IPS-20b (cell line): ENCODE measurements around the gene ABCD3.
"Not testable (repeated sequence)": the region's sequence is repeated elsewhere in the genome, so short reads cannot be mapped to it uniquely, and the experiment has no call there.

Experiments used
- H3K27ac ChIP-seq: one replicate; pipeline ENCODE4 v1.5.1; 2013; ENCODE audit warnings: low read length
- H3K27me3 ChIP-seq: 2 replicates; pipeline ENCODE4 v1.6.1; 2013; ENCODE audit warnings: mild to moderate bottlenecking, low read length, inconsistent platforms; ENCODE audit not compliant: insufficient read depth
- H3K36me3 ChIP-seq: 2 replicates; pipeline ENCODE4 v1.6.1; 2013; ENCODE audit warnings: low read depth, mild to moderate bottlenecking, inconsistent platforms, low read length, moderate library complexity; ENCODE audit not compliant: insufficient read depth
- H3K4me1 ChIP-seq: 2 replicates; pipeline ENCODE4 v1.6.1; 2013; ENCODE audit warnings: mild to moderate bottlenecking, control low read depth, inconsistent platforms, low read length, moderate library complexity; ENCODE audit not compliant: insufficient read depth
- H3K4me3 ChIP-seq: 2 replicates; pipeline ENCODE4 v1.5.1; 2013; ENCODE audit warnings: mild to moderate bottlenecking, low read length, inconsistent platforms
- H3K9ac ChIP-seq: 2 replicates; pipeline ENCODE4 v1.6.1; 2013; ENCODE audit warnings: low read depth, mild to moderate bottlenecking, inconsistent platforms, low read length, moderate library complexity
- H3K9me3 ChIP-seq: 2 replicates; pipeline ENCODE4 v1.6.1; 2013; ENCODE audit warnings: mild to moderate bottlenecking, low read depth, low read length, inconsistent platforms; ENCODE audit not compliant: insufficient read depth

ABCD3 gene

GRCh38 chr1:94560333-94560732 lies 142.1 kb downstream of the ABCD3 start:
- Histone ChIP-seq H3K36me3 (no peaks in the 10 kb centered on the region), H3K4me1 (no peaks in the 10 kb centered on the region), H3K27ac (no peak overlapping the region), H3K9ac (no peak overlapping the region), H3K4me3 (no peak overlapping the region), H3K9me3 (no peaks in the 10 kb centered on the region; the same call in 1 of the 2 replicates), H3K27me3 (no peaks in the 10 kb centered on the region)

- Histone ChIP-seq H3K4me1 (no peaks in the 10 kb centered on the region), H3K4me3 (no peak overlapping the region; the same call in 1 of the 2 replicates), H3K27me3 (no peaks in the 10 kb centered on the region), H3K9me3 (no peaks in the 10 kb centered on the region; the same call in 1 of the 2 replicates), H3K27ac (no peak overlapping the region), H3K36me3 (no peaks in the 10 kb centered on the region), H3K9ac (no peak overlapping the region)
These were observed 144.5 kb downstream of the ABCD3 start for GRCh38 chr1:94562519-94563260.

DNA sequence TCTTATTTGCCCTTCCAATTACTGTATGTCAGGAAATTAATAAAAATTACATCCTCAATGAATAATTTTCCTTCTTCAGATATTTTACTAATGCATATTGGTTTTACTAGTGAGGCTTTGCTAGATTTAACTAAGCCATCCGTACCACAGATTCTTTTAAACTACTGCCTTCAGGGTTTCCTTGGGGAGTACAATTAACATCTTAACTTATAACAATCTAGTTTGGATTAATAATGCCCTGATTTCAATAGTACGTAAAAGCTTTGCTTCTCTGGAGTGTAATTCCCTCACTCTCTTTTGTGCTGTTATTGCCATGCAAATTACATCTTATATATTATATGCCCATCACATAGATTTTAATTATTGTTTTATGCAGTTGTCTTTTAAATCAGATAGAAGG lies 147.7 kb downstream of the ABCD3 start:
- Histone ChIP-seq H3K9ac (no peak overlapping the region), H3K36me3 (no peaks in the 10 kb centered on the region), H3K27me3 (no peaks in the 10 kb centered on the region), H3K4me3 (no peak overlapping the region), H3K9me3 (no peaks in the 10 kb centered on the region; the same call in 1 of the 2 replicates), H3K27ac (no peak overlapping the region), H3K4me1 (no peaks in the 10 kb centered on the region)

DNA sequence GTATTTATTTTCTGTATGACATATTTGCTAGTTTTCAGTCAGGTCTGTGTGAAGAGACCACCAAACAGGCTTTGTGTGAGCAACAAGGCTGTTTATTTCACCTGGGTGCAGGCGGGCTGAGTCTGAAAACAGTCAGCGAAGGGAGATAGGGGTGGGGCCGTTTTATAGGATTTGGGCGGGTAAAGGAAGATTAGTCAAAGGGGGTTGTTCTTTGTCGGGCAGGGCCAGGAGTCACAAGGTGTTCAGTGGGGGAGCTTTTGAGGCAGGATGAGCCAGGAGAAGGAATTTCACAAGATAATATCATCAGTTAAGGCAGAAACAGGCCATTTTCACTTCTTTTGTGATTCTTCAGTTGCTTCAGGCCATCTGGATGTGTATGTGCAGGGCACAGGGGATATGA lies 148.2 kb downstream of the ABCD3 start:
- not testable (repeated sequence) for H3K4me3 ChIP-seq, H3K9ac ChIP-seq, H3K36me3 ChIP-seq, H3K27me3 ChIP-seq, H3K27ac ChIP-seq, H3K4me1 ChIP-seq, H3K9me3 ChIP-seq

GRCh38 chr1:94567975-94568607 lies 149.9 kb downstream of the ABCD3 start:
- H3K4me3 ChIP-seq, H3K9me3 ChIP-seq, H3K27ac ChIP-seq, H3K36me3 ChIP-seq, H3K9ac ChIP-seq, H3K27me3 ChIP-seq, H3K4me1 ChIP-seq: not testable (repeated sequence)
